Panc1 (cell line): ENCODE measurements around the gene F2. TPM values are rescaled to one million over a fixed set of nuclear protein-coding genes. Genes with fewer than 3 reads are reported as not detected.

ENCODE experiments used
- ATAC-seq: fragments of 200-7000 bp; cut with Tn5 transposase; 2 replicates; pipeline ENCODE4 v1.9.1; 2020; ENCODE audit warnings: mild to moderate bottlenecking, moderate library complexity
- BruUV-seq: library from RNA; stranded (reverse); fragments of 400-500 nt; replicated peaks from 2 replicates; lab custom pipeline; 2021; lab: Mats Ljungman, UMichigan
- CTCF ChIA-PET: fragments of 300-600 bp; sonication (Branson Sonifier 250); formaldehyde crosslinking; loops from one replicate; lab custom pipeline; 2022; ENCODE audit warnings: antibody characterized with exemption; lab: Charles Lee
- POLR2A ChIA-PET: fragments of 300-600 bp; sonication (Branson Sonifier 250); formaldehyde crosslinking; loops from one replicate; lab custom pipeline; 2022; ENCODE audit warnings: antibody characterized with exemption; lab: Charles Lee
- DNase-seq: peaks from one replicate; pipeline ENCODE4 v3.0.0-alpha.2; 2010; ENCODE audit warnings: low read depth, low spot score
- H3K27ac ChIP-seq: 2 replicates; pipeline ENCODE4 v1.5.1; 2011; ENCODE audit warnings: mild to moderate bottlenecking, low read length, inconsistent platforms
- H3K27me3 ChIP-seq: fragments of 200-500 bp; sonication (Bioruptor generic); 2 replicates; pipeline ENCODE4 v1.6.0; 2014; ENCODE audit warnings: low read length, inconsistent platforms; ENCODE audit not compliant: control insufficient read depth, insufficient read depth
- H3K36me3 ChIP-seq: fragments of 200-500 bp; sonication (Bioruptor generic); 2 replicates; pipeline ENCODE4 v1.5.1; 2014; ENCODE audit warnings: inconsistent platforms, mild to moderate bottlenecking, low read length, moderate library complexity; ENCODE audit not compliant: control insufficient read depth, insufficient read depth
- H3K4me1 ChIP-seq: 2 replicates; pipeline ENCODE4 v1.5.1; 2011; ENCODE audit warnings: inconsistent platforms, mild to moderate bottlenecking, low read length, moderate library complexity; ENCODE audit not compliant: control insufficient read depth, insufficient read depth
- H3K4me3 ChIP-seq, 2 experiments: 2 replicates each; pipeline ENCODE4 v1.5.1; 2011 to 2012; ENCODE audit warnings: low read depth in 2 of 2, low read length in 2 of 2, mild to moderate bottlenecking in 2 of 2, inconsistent platforms in 1 of 2, moderate library complexity in 1 of 2
- H3K9me3 ChIP-seq: fragments of 200-500 bp; sonication (Bioruptor generic); 2 replicates; pipeline ENCODE4 v1.5.1; 2014; ENCODE audit warnings: low read depth, mild to moderate bottlenecking, inconsistent platforms, low read length, moderate library complexity; ENCODE audit not compliant: control insufficient read depth, insufficient read depth
- CTCF ChIP-seq: fragments of 450-650 bp; IDR thresholded peaks from 2 replicates; pipeline ENCODE4 v1.5.1; 2017; ENCODE audit warnings: mild to moderate bottlenecking
- POLR2AphosphoS5 ChIP-seq: IDR thresholded peaks from 2 replicates; pipeline ENCODE4 v1.6.1; 2012; ENCODE audit warnings: mild to moderate bottlenecking, low read depth, low read length, moderate library complexity
- SIN3A ChIP-seq: IDR thresholded peaks from 2 replicates; pipeline ENCODE4 v1.6.1; 2012; ENCODE audit warnings: low read depth, mild to moderate bottlenecking, low read length, moderate library complexity, borderline replicate concordance; ENCODE audit not compliant: insufficient read depth
- TCF7L2 ChIP-seq: IDR thresholded peaks from 2 replicates; pipeline ENCODE4 v1.6.1; 2011; ENCODE audit warnings: mild to moderate bottlenecking, low read depth, low read length, inconsistent platforms
- in situ Hi-C: cut with HindIII; loops from 2 replicates; pipeline ENCODE4 v1.10.0; 2016; ENCODE audit warnings: low sequenced_read_pairs, low pct_unique_long_range_greater_than_20kb
- intact Hi-C: fragments of 100-400 bp; cut with micrococcal nuclease; formaldehyde crosslinking; loops from one replicate; pipeline ENCODE4 v1.10.0; 2022; ENCODE audit not compliant: unreplicated experiment
- total RNA-seq: library from RNA; stranded (reverse); gene quantifications from one replicate; pipeline ENCODE4 v1.2.1, GENCODE V29; 2021; ENCODE audit not compliant: unreplicated experiment
- TF ChIP-seq, protein P1 (sequence below), 2 experiments: IDR thresholded peaks; 2 replicates each; pipeline ENCODE4 v1.6.1; 2011 to 2012; ENCODE audit warnings: low read depth in 2 of 2, control low read depth in 1 of 2, low read length in 1 of 2, mild to moderate bottlenecking in 1 of 2, moderate library complexity in 1 of 2; ENCODE audit not compliant: insufficient read depth in 1 of 2

Gene F2
- total RNA-seq, 1 experiment from 2014 or later = 0.64 TPM

DNA sequence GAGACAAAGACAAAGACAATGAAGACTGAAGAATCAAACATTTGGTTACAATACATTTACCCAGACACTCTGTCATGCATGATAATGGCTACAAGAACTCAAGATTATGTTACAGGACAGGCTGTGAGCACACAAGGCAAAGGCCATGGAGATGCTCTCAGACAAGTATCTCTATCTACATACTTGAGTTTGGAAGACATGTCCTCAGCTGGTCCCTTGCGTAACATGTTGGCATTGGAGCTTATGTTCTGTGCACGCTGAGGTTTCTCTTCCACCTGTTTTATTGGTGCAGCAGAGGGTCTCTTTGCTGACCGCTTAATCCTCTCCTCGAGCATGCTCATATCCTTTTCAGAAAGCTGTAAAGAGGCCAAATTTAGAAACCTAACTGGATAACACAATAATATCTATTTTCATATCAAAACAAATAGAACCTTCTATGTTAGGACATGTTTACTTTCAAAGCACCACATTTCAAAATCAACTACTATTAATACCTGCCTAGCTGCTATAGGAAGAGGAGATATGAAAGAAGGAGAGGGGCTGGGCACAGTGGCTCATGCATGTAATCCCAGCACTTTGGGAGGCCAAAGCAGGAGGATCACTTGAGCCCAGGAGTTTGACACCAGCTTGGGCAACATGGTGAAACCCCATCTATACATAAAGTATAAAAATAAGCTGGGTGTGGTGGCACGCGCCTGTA is 41.6 kb downstream of the F2 start:
- no peak for TF ChIP-seq SIN3A
- TF ChIP-seq, protein P1, sequence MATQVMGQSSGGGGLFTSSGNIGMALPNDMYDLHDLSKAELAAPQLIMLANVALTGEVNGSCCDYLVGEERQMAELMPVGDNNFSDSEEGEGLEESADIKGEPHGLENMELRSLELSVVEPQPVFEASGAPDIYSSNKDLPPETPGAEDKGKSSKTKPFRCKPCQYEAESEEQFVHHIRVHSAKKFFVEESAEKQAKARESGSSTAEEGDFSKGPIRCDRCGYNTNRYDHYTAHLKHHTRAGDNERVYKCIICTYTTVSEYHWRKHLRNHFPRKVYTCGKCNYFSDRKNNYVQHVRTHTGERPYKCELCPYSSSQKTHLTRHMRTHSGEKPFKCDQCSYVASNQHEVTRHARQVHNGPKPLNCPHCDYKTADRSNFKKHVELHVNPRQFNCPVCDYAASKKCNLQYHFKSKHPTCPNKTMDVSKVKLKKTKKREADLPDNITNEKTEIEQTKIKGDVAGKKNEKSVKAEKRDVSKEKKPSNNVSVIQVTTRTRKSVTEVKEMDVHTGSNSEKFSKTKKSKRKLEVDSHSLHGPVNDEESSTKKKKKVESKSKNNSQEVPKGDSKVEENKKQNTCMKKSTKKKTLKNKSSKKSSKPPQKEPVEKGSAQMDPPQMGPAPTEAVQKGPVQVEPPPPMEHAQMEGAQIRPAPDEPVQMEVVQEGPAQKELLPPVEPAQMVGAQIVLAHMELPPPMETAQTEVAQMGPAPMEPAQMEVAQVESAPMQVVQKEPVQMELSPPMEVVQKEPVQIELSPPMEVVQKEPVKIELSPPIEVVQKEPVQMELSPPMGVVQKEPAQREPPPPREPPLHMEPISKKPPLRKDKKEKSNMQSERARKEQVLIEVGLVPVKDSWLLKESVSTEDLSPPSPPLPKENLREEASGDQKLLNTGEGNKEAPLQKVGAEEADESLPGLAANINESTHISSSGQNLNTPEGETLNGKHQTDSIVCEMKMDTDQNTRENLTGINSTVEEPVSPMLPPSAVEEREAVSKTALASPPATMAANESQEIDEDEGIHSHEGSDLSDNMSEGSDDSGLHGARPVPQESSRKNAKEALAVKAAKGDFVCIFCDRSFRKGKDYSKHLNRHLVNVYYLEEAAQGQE (IDR thresholded peaks at IDR 0.05; ENCODE audit: insufficient read depth in 1 of 2, low read depth in 2 of 2, low read length in 1 of 2) = no peak
- no peak overlapping the region for H3K27ac ChIP-seq
- no peaks in the 10 kb centered on the region for H3K27me3 ChIP-seq
- H3K9me3 ChIP-seq = no peaks in the 10 kb centered on the region
- POLR2A ChIA-PET = no interaction called here
- DNase-seq (no peak), ATAC-seq (no peak)
- in situ Hi-C loops (no loop called here), intact Hi-C loops (no loop called here)
- H3K4me1 ChIP-seq = no peaks in the 10 kb centered on the region
- no peak overlapping the region for H3K4me3 ChIP-seq
- BruUV-seq = no TSS peak
- CTCF ChIA-PET = no interaction called here
- peaks cover 55% of the 10 kb centered on the region for H3K36me3 ChIP-seq

DNA sequence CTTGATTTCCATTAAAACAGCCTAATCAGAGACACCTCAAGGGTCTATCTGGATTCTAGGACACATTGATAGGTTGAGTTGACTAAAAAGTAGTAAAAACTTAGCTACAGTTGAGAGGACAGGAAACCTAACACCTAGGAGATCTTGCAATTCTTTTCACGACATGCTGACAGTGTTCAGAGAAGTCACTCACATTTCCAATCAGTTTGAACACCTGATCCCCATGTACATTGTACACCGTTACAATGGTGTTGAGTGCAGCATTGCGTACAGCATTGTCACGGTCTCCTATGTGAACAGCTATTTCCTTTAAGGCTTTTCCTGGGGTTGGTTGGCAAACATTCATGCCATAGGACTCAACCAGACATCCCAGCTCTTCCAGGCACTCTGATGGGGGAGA is 42.8 kb downstream of the F2 start:
- ChIA-PET CTCF (no interaction called here), POLR2A (interaction anchor here (0.5 kb wide), 1 partner anchor 71 kb away, joined by 3 read pairs; no protein-coding TSS in a partner anchor)
- H3K27me3 ChIP-seq = no peaks in the 10 kb centered on the region
- H3K36me3 ChIP-seq = peaks cover 59% of the 10 kb centered on the region
- H3K9me3 ChIP-seq = no peaks in the 10 kb centered on the region
- no peak for TF ChIP-seq CTCF
- in situ Hi-C loops = no loop called here
- ATAC-seq (peak; percentile 49; the same call in 1 of the 2 replicates), DNase-seq (no peak)
- intact Hi-C loops = no loop called here
- H3K27ac ChIP-seq = no peak overlapping the region
- H3K4me3 ChIP-seq = no peak overlapping the region
- no TSS peak for BruUV-seq
- no peaks in the 10 kb centered on the region for H3K4me1 ChIP-seq

DNA sequence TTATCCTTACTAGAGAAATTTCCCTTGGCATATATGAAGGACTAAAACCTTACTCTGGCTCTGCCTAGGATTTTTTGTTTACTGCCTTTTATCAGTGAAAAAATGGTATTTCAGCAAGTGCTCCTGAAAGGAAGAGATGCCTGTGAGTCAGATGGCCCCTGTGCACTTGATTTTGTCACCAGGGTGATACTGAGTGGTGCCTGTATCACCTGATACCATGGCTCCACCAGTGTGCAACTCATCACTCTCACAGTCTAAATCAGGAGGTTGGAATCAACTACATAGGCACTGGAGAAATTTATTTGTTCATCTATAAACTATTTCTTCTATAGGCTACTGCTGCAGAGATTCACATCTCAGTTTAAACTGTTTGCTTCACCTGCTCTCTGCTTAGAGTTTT is 43.2 kb downstream of the F2 start:
- BruUV-seq = no TSS peak

More for the DNA sequence above, 43.2 kb downstream of the F2 start:
- DNase-seq (no peak), ATAC-seq (no peak)
- Histone ChIP-seq H3K27ac (no peak overlapping the region), H3K4me3 (no peak overlapping the region), H3K36me3 (peaks cover 59% of the 10 kb centered on the region), H3K27me3 (no peaks in the 10 kb centered on the region), H3K9me3 (no peaks in the 10 kb centered on the region), H3K4me1 (no peaks in the 10 kb centered on the region)
- TF ChIP-seq TCF7L2 = no peak
- TF ChIP-seq, protein P1 (IDR thresholded peaks at IDR 0.05; ENCODE audit: insufficient read depth in 1 of 2, low read depth in 2 of 2, low read length in 1 of 2) = no peak
- no peak for TF ChIP-seq POLR2AphosphoS5
- TF ChIP-seq CTCF = no peak
- TF ChIP-seq SIN3A = no peak
- in situ Hi-C loops (no loop called here), intact Hi-C loops (no loop called here)
- ChIA-PET POLR2A (interaction anchor here (0.5 kb wide), 1 partner anchor 71 kb away, joined by 3 read pairs; no protein-coding TSS in a partner anchor), CTCF (no interaction called here)
